GM23248 (cell line): Measurements from ENCODE around the gene NUDT2.

Experiments used
- EZH2 ChIP-seq: fragments of 200-600 bp; sonication (generic); IDR thresholded peaks from 2 replicates; pipeline ENCODE4 v1.6.1; 2018; ENCODE audit warnings: antibody characterized with exemption, mild to moderate bottlenecking; ENCODE audit not compliant: insufficient read depth, poor library complexity, severe bottlenecking
- EZH2phosphoT487 ChIP-seq: fragments of 200-600 bp; sonication (generic); IDR thresholded peaks from 2 replicates; pipeline ENCODE4 v1.6.1; 2018; ENCODE audit warnings: antibody characterized with exemption, moderate library complexity, mild to moderate bottlenecking, low read depth; ENCODE audit not compliant: insufficient read depth

DNA sequence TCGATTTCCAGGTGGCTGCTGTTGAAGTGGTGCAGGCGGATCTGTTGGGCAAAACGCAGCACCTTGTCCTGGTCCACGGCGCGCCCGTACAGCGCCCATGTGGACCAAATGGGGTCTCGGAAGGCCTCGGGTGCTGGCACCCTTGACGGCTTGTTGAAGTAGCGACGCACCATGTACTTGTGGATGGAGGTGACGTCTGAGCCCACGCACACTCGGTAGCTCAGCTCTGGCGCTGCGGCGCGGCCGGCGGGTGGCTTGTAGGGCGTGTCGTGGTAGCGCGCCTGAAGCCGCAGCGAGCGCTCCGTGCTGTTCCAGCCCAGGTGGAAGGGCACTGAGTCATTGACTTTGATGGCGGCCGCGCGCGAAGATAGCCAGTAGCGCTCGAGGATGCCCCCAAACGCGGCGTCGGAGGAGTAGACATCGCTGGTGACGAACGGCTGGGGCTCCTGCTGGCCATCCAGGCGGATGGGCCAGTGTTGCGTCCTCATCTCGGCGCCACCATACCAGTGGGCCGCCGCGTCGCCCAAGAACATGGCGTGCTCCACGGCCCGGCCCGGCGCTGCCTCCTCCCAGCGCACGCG is 42.6 kb downstream of the NUDT2 start:
- TF ChIP-seq EZH2 (no peak), EZH2phosphoT487 (no peak)
